ENCODE results near the gene PI4KA. TPM values are rescaled to one million over a fixed set of nuclear protein-coding genes. Genes with fewer than 3 reads are reported as not detected.
"Not testable (repeated sequence)": the region's sequence is repeated elsewhere in the genome, so short reads cannot be mapped to it uniquely, and the experiment has no call there.

The PI4KA gene
- total RNA-seq, 1 donor from 2014 or later: 140 TPM

GRCh38 chr22:20669471-20669870 is 189.1 kb downstream of the PI4KA start:
- H3K36me3 Mint-ChIP-seq (ENCODE audit: insufficient read depth); H3K4me1 Mint-ChIP-seq (ENCODE audit: low read depth); H3K4me3 Mint-ChIP-seq (ENCODE audit: low read depth): not testable (repeated sequence)

GRCh38 chr22:20668769-20669168 is 189.8 kb downstream of the PI4KA start:
- not testable (repeated sequence) for H3K4me1 Mint-ChIP-seq (ENCODE audit: low read depth); DNase-seq (ENCODE audit: low spot score, unreplicated experiment); H3K27ac Mint-ChIP-seq; H3K9me3 Mint-ChIP-seq (ENCODE audit: low read depth); H3K36me3 Mint-ChIP-seq (ENCODE audit: insufficient read depth); H3K4me3 Mint-ChIP-seq (ENCODE audit: low read depth); H3K27me3 Mint-ChIP-seq

More at GRCh38 chr22:20669471-20669870, 189.1 kb downstream of the PI4KA start:
- H3K9me3 Mint-ChIP-seq (ENCODE audit: low read depth); H3K27me3 Mint-ChIP-seq; DNase-seq (ENCODE audit: low spot score, unreplicated experiment); H3K27ac Mint-ChIP-seq: not testable (repeated sequence)

DNA sequence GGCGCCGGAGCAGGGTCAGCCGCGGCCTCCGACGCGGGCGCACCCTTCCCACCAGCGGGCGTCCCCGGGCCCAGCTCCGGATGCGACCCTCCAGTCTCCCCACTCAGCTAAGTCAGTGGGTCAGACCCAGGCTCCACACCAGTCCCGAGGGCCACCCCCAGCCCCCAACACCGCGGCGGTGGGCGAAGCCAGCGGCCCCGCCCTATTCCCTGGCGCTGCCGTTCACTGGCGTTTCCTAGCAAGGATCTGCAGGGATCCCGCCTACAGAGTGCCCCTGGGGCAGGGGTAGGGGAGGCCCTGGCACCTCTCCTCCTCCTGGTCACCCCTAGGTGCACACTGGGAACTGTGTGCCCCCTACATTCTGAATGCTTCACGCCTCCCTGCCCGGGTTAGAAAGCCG is 190.4 kb downstream of the PI4KA start:
- not testable (repeated sequence) for H3K9me3 Mint-ChIP-seq (ENCODE audit: low read depth); DNase-seq (ENCODE audit: low spot score, unreplicated experiment); H3K4me1 Mint-ChIP-seq (ENCODE audit: low read depth); H3K27ac Mint-ChIP-seq; H3K36me3 Mint-ChIP-seq (ENCODE audit: insufficient read depth); H3K27me3 Mint-ChIP-seq; H3K4me3 Mint-ChIP-seq (ENCODE audit: low read depth)

GRCh38 chr22:20667548-20667947 is 191.1 kb downstream of the PI4KA start:
- H3K4me3 Mint-ChIP-seq (ENCODE audit: low read depth); H3K27ac Mint-ChIP-seq; H3K9me3 Mint-ChIP-seq (ENCODE audit: low read depth); DNase-seq (ENCODE audit: low spot score, unreplicated experiment); H3K36me3 Mint-ChIP-seq (ENCODE audit: insufficient read depth); H3K27me3 Mint-ChIP-seq; H3K4me1 Mint-ChIP-seq (ENCODE audit: low read depth): not testable (repeated sequence)

- TF ChIP-seq, protein P1, sequence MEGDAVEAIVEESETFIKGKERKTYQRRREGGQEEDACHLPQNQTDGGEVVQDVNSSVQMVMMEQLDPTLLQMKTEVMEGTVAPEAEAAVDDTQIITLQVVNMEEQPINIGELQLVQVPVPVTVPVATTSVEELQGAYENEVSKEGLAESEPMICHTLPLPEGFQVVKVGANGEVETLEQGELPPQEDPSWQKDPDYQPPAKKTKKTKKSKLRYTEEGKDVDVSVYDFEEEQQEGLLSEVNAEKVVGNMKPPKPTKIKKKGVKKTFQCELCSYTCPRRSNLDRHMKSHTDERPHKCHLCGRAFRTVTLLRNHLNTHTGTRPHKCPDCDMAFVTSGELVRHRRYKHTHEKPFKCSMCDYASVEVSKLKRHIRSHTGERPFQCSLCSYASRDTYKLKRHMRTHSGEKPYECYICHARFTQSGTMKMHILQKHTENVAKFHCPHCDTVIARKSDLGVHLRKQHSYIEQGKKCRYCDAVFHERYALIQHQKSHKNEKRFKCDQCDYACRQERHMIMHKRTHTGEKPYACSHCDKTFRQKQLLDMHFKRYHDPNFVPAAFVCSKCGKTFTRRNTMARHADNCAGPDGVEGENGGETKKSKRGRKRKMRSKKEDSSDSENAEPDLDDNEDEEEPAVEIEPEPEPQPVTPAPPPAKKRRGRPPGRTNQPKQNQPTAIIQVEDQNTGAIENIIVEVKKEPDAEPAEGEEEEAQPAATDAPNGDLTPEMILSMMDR (IDR thresholded peaks at IDR 0.05; ENCODE audit: unreplicated experiment): no peak
- Mint-ChIP-seq H3K9me3 (ENCODE audit: low read depth) (peaks cover 3% of the 10 kb centered on the region), H3K27me3 (peaks cover 2% of the 10 kb centered on the region), H3K36me3 (ENCODE audit: insufficient read depth) (no peaks in the 10 kb centered on the region), H3K4me1 (ENCODE audit: low read depth) (no peaks in the 10 kb centered on the region), H3K4me3 (ENCODE audit: low read depth) (no peak overlapping the region), H3K27ac (no peak overlapping the region)
- no peak for DNase-seq (ENCODE audit: low spot score, unreplicated experiment)
These were observed 192.1 kb downstream of the PI4KA start for GRCh38 chr22:20666560-20666959.

DNA sequence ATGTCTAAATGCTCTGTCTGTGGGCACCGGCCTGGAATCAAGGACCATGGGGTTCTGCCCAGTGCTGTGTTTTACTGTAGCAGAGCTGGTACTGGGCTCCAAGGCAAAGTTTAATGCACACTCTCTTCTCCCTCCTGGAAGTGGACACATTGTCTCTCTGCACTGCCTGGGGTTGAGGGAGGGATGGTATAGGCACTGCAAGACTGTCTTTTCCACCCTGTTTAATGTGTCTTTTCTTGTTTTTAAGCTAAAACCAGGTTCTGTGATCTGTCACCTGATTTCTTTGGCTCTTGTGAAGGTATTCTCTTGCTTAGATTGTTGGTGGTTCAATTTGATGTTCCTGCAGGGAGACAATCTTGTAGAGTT is 194.0 kb downstream of the PI4KA start:
- Mint-ChIP-seq H3K27me3 (peaks cover 14% of the 10 kb centered on the region), H3K4me3 (ENCODE audit: low read depth) (no peak overlapping the region), H3K4me1 (ENCODE audit: low read depth) (no peaks in the 10 kb centered on the region), H3K9me3 (ENCODE audit: low read depth) (peaks cover 3% of the 10 kb centered on the region), H3K27ac (no peak overlapping the region), H3K36me3 (ENCODE audit: insufficient read depth) (no peaks in the 10 kb centered on the region)
- TF ChIP-seq, protein P1 (IDR thresholded peaks at IDR 0.05; ENCODE audit: unreplicated experiment): no peak
- DNase-seq (ENCODE audit: low spot score, unreplicated experiment): no peak

DNA sequence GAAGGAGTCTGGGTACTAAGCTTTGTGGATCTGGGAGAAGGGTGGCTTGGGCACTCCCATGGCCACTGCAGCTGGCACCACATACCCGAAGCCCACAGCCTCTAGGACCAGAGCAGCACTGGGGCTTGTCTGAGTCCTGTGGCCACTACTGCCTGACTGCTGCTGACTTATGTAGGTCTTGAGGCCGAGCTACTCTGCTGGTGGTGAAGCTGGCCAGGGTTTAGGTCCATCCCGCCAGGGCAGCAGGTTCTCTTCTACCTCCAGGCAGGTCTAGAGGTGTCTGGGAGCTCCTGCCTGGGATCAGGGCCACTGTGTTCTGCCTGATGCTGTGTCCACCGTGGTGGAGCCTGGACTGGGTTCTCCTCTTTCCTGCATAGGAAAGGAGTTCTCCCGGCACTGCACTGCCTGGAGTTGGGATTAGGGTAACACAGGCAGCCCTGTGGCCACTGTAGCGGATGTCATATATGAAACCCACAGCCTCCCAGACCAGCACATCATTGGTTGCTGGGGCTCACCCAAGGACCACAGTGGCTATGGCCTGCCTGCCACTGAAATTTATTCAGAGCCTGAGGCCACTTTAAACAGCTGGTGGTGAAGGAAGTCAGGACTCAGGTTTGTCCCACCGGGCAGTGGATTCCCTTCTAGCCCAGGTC is 194.5 kb downstream of the PI4KA start:
- no peaks in the 10 kb centered on the region for H3K4me1 Mint-ChIP-seq (ENCODE audit: low read depth)

More for the DNA sequence above, 194.5 kb downstream of the PI4KA start:
- no peak for DNase-seq (ENCODE audit: low spot score, unreplicated experiment)
- Mint-ChIP-seq H3K36me3 (ENCODE audit: insufficient read depth) (no peaks in the 10 kb centered on the region), H3K4me3 (ENCODE audit: low read depth) (no peak overlapping the region), H3K9me3 (ENCODE audit: low read depth) (peaks cover 3% of the 10 kb centered on the region), H3K27me3 (peaks cover 19% of the 10 kb centered on the region), H3K27ac (no peak overlapping the region)
- TF ChIP-seq, protein P1 (IDR thresholded peaks at IDR 0.05; ENCODE audit: unreplicated experiment): no peak

Measured in progenitor cell of endocrine pancreas (in vitro differentiated cells).